Measurements from ENCODE around the gene ACOT2.

The ACOT2 gene

GRCh38 chr14:73599499-73599898 is 30.5 kb downstream of the ACOT2 start:
- no peak for TF ChIP-seq EZH2phosphoT487 (IDR thresholded peaks at IDR 0.05; ENCODE audit: borderline replicate concordance, low read length)
- no peak for TF ChIP-seq CTCF (IDR thresholded peaks at IDR 0.05; ENCODE audit: low read depth, low read length, poor library complexity, severe bottlenecking)
- Histone ChIP-seq H3K27ac (ENCODE audit: low read depth, low read length) (no peak overlapping the region), H3K36me3 (ENCODE audit: control insufficient read depth, low read length) (no peaks in the 10 kb centered on the region), H3K79me2 (ENCODE audit: control insufficient read depth, low read length) (no peaks in the 10 kb centered on the region), H4K20me1 (ENCODE audit: control insufficient read depth, insufficient read depth, low read depth, low read length) (no peaks in the 10 kb centered on the region; the same call in 1 of the 2 replicates), H3K9me2 (replicated peaks; ENCODE audit: control insufficient read depth, low read length) (no peaks in the 10 kb centered on the region), H3K9me3 (ENCODE audit: control insufficient read depth, insufficient read depth, low read length) (no peaks in the 10 kb centered on the region), H3K4me3 (ENCODE audit: low read length) (no peak overlapping the region), H3K4me2 (ENCODE audit: low read length) (no peak overlapping the region), H3K4me1 (ENCODE audit: control insufficient read depth, low read length) (no peaks in the 10 kb centered on the region), H3F3A (ENCODE audit: control insufficient read depth, insufficient read depth) (no peaks in the 10 kb centered on the region), H3K27me3 (ENCODE audit: control insufficient read depth, low read length) (peaks cover 9% of the 10 kb centered on the region)

GRCh38 chr14:73602994-73603393 is 34.0 kb downstream of the ACOT2 start:
- H4K20me1 ChIP-seq (ENCODE audit: control insufficient read depth, insufficient read depth, low read depth, low read length) = no peaks in the 10 kb centered on the region
- H3K4me1 ChIP-seq (ENCODE audit: control insufficient read depth, low read length) = no peaks in the 10 kb centered on the region
- no peak overlapping the region for H3K4me2 ChIP-seq (ENCODE audit: low read length)
- H3K4me3 ChIP-seq (ENCODE audit: low read length) = no peak overlapping the region
- TF ChIP-seq EZH2phosphoT487 (IDR thresholded peaks at IDR 0.05; ENCODE audit: borderline replicate concordance, low read length) = no peak
- no peaks in the 10 kb centered on the region for H3K79me2 ChIP-seq (ENCODE audit: control insufficient read depth, low read length)
- H3K27me3 ChIP-seq (ENCODE audit: control insufficient read depth, low read length) = peaks cover 13% of the 10 kb centered on the region
- no peaks in the 10 kb centered on the region for H3K9me2 ChIP-seq (replicated peaks; ENCODE audit: control insufficient read depth, low read length)
- H3K9me3 ChIP-seq (ENCODE audit: control insufficient read depth, insufficient read depth, low read length) = no peaks in the 10 kb centered on the region
- no peak overlapping the region for H3K27ac ChIP-seq (ENCODE audit: low read depth, low read length)
- no peaks in the 10 kb centered on the region for H3F3A ChIP-seq (ENCODE audit: control insufficient read depth, insufficient read depth)
- H3K36me3 ChIP-seq (ENCODE audit: control insufficient read depth, low read length) = no peaks in the 10 kb centered on the region

- Histone ChIP-seq H3K27ac (ENCODE audit: low read depth, low read length) (no peak overlapping the region), H3F3A (ENCODE audit: control insufficient read depth, insufficient read depth) (no peaks in the 10 kb centered on the region), H3K4me3 (ENCODE audit: low read length) (no peak overlapping the region), H3K79me2 (ENCODE audit: control insufficient read depth, low read length) (no peaks in the 10 kb centered on the region), H3K4me2 (ENCODE audit: low read length) (no peak overlapping the region), H3K36me3 (ENCODE audit: control insufficient read depth, low read length) (no peaks in the 10 kb centered on the region), H3K27me3 (ENCODE audit: control insufficient read depth, low read length) (peaks cover 14% of the 10 kb centered on the region), H3K9me2 (replicated peaks; ENCODE audit: control insufficient read depth, low read length) (no peaks in the 10 kb centered on the region), H3K4me1 (ENCODE audit: control insufficient read depth, low read length) (no peaks in the 10 kb centered on the region), H4K20me1 (ENCODE audit: control insufficient read depth, insufficient read depth, low read depth, low read length) (no peaks in the 10 kb centered on the region), H3K9me3 (ENCODE audit: control insufficient read depth, insufficient read depth, low read length) (no peaks in the 10 kb centered on the region)
- TF ChIP-seq CTCF (IDR thresholded peaks at IDR 0.05; ENCODE audit: low read depth, low read length, poor library complexity, severe bottlenecking) = no peak
- no peak for TF ChIP-seq EZH2phosphoT487 (IDR thresholded peaks at IDR 0.05; ENCODE audit: borderline replicate concordance, low read length)
These were observed 37.3 kb downstream of the ACOT2 start for GRCh38 chr14:73606271-73606670.

GRCh38 chr14:73607241-73607640 is 38.2 kb downstream of the ACOT2 start:
- no peak overlapping the region for H3K27ac ChIP-seq (ENCODE audit: low read depth, low read length)
- H3K4me3 ChIP-seq (ENCODE audit: low read length) = no peak overlapping the region
- no peaks in the 10 kb centered on the region for H4K20me1 ChIP-seq (ENCODE audit: control insufficient read depth, insufficient read depth, low read depth, low read length)
- no peaks in the 10 kb centered on the region for H3K9me2 ChIP-seq (replicated peaks; ENCODE audit: control insufficient read depth, low read length)
- peaks cover 3% of the 10 kb centered on the region; the same call in 1 of the 2 replicates for H3K4me1 ChIP-seq (ENCODE audit: control insufficient read depth, low read length)
- no peaks in the 10 kb centered on the region for H3K9me3 ChIP-seq (ENCODE audit: control insufficient read depth, insufficient read depth, low read length)
- H3F3A ChIP-seq (ENCODE audit: control insufficient read depth, insufficient read depth) = no peaks in the 10 kb centered on the region
- peaks cover 23% of the 10 kb centered on the region for H3K27me3 ChIP-seq (ENCODE audit: control insufficient read depth, low read length)
- no peak for TF ChIP-seq EZH2phosphoT487 (IDR thresholded peaks at IDR 0.05; ENCODE audit: borderline replicate concordance, low read length)
- no peak for TF ChIP-seq CTCF (IDR thresholded peaks at IDR 0.05; ENCODE audit: low read depth, low read length, poor library complexity, severe bottlenecking)
- H3K36me3 ChIP-seq (ENCODE audit: control insufficient read depth, low read length) = no peaks in the 10 kb centered on the region
- no peak overlapping the region for H3K4me2 ChIP-seq (ENCODE audit: low read length)
- no peaks in the 10 kb centered on the region for H3K79me2 ChIP-seq (ENCODE audit: control insufficient read depth, low read length)

Measured in DOHH2 (cell line).